ENCODE data around the gene ACOT11.

DNA sequence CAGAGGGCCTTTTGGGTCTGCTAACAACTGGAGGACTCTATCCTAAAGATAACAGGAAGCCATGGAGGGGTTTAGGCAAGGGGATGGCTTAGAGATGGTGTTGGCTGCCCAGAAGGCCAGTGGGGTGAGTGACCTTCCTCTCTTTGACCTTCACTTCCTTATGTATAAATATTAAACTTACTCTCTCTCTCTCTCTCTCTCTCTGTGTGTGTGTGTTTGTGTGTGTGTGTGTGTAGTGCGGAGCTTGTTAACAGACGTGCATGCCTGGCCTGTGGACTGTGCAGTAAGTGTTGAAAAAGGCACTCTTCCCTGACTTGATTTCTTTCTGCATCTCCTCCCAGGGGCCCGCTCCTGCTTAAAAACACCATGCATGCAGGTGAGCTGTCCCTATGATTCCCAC is 103.6 kb downstream of the ACOT11 start:
- TF ChIP-seq, protein P1, sequence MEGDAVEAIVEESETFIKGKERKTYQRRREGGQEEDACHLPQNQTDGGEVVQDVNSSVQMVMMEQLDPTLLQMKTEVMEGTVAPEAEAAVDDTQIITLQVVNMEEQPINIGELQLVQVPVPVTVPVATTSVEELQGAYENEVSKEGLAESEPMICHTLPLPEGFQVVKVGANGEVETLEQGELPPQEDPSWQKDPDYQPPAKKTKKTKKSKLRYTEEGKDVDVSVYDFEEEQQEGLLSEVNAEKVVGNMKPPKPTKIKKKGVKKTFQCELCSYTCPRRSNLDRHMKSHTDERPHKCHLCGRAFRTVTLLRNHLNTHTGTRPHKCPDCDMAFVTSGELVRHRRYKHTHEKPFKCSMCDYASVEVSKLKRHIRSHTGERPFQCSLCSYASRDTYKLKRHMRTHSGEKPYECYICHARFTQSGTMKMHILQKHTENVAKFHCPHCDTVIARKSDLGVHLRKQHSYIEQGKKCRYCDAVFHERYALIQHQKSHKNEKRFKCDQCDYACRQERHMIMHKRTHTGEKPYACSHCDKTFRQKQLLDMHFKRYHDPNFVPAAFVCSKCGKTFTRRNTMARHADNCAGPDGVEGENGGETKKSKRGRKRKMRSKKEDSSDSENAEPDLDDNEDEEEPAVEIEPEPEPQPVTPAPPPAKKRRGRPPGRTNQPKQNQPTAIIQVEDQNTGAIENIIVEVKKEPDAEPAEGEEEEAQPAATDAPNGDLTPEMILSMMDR (IDR thresholded peaks at IDR 0.05; ENCODE audit: low read length): no peak
- TF ChIP-seq EZH2phosphoT487 (IDR thresholded peaks at IDR 0.05; ENCODE audit: low read length): no peak

Measured in MM.1S (cell line).